Measurements from ENCODE around the gene MYO5A.

MYO5A gene

GRCh38 chr15:52383100-52383588, 145.5 kb downstream of the MYO5A start:
- 94% methylated on average over 2 of the region's 2 CpGs for WGBS
- H3K27ac ChIP-seq (ENCODE audit: low read length, poor library complexity, severe bottlenecking): no peak overlapping the region

GRCh38 chr15:52382647-52383046, 146.0 kb downstream of the MYO5A start:
- no peak for DNase-seq
- Histone ChIP-seq H3K4me2 (ENCODE audit: low read length, poor library complexity, severe bottlenecking) (no peak overlapping the region), H3K23ac (ENCODE audit: low read length in 2 of 2) (no peak overlapping the region), H3K4ac (ENCODE audit: low read depth in 1 of 2, low read length in 2 of 2) (no peak overlapping the region), H2AK5ac (ENCODE audit: low read length, severe bottlenecking) (no peak overlapping the region), H2BK5ac (ENCODE audit: low read depth, low read length, poor library complexity, severe bottlenecking) (no peak overlapping the region), H3K36me3 (ENCODE audit: control insufficient read depth in 1 of 2, insufficient read depth in 2 of 2, low read depth in 1 of 2, low read length in 2 of 2) (peaks cover 18 to 80% of the 10 kb centered on the region in 2 experiments), H3K14ac (ENCODE audit: low read length in 2 of 2) (no peak overlapping the region), H3K9ac (ENCODE audit: low read length) (no peak overlapping the region), H3K18ac (ENCODE audit: low read depth in 1 of 2, low read length in 2 of 2) (no peak overlapping the region), H4K91ac (ENCODE audit: low read length) (no peak overlapping the region), H3K4me3 (ENCODE audit: insufficient read depth in 1 of 2, low read depth in 1 of 2, low read length in 2 of 2) (no peak overlapping the region), H4K8ac (ENCODE audit: low read length) (no peak overlapping the region), H2BK15ac (ENCODE audit: low read depth, poor library complexity, severe bottlenecking) (no peak overlapping the region), H2BK120ac (ENCODE audit: low read depth, low read length) (peak overlapping the region; percentile 58), H3K9me3 (ENCODE audit: control insufficient read depth, low read length) (no peaks in the 10 kb centered on the region), H3K27me3 (ENCODE audit: control insufficient read depth in 1 of 2, insufficient read depth in 1 of 2, low read length in 2 of 2) (no peaks in the 10 kb centered on the region), H3K79me1 (replicated peaks; ENCODE audit: low read length, poor library complexity, severe bottlenecking) (peaks cover 4% of the 10 kb centered on the region), H2BK12ac (ENCODE audit: low read length in 2 of 2) (no peak overlapping the region), H3K27ac (ENCODE audit: low read length, poor library complexity, severe bottlenecking) (no peak overlapping the region), H3K4me1 (ENCODE audit: control insufficient read depth, insufficient read depth, low read depth, low read length) (peaks cover 4% of the 10 kb centered on the region), H2AFZ (ENCODE audit: low read depth, low read length) (no peak overlapping the region)
- 100% methylated on average over 1 of the region's 1 CpG for WGBS

More at GRCh38 chr15:52383100-52383588, 145.5 kb downstream of the MYO5A start:
- peaks cover 4% of the 10 kb centered on the region for H3K4me1 ChIP-seq (ENCODE audit: control insufficient read depth, insufficient read depth, low read depth, low read length)
- no peak overlapping the region for H4K8ac ChIP-seq (ENCODE audit: low read length)
- peaks cover 4% of the 10 kb centered on the region for H3K79me1 ChIP-seq (replicated peaks; ENCODE audit: low read length, poor library complexity, severe bottlenecking)
- peaks cover 18 to 82% of the 10 kb centered on the region in 2 experiments for H3K36me3 ChIP-seq (ENCODE audit: control insufficient read depth in 1 of 2, insufficient read depth in 2 of 2, low read depth in 1 of 2, low read length in 2 of 2)
- H3K18ac ChIP-seq (ENCODE audit: low read depth in 1 of 2, low read length in 2 of 2): no peak overlapping the region
- no peak overlapping the region for H2AK5ac ChIP-seq (ENCODE audit: low read length, severe bottlenecking)
- no peak overlapping the region for H2BK120ac ChIP-seq (ENCODE audit: low read depth, low read length)
- no peak overlapping the region for H3K23ac ChIP-seq (ENCODE audit: low read length in 2 of 2)
- H3K27me3 ChIP-seq (ENCODE audit: control insufficient read depth in 1 of 2, insufficient read depth in 1 of 2, low read length in 2 of 2): no peaks in the 10 kb centered on the region
- no peak overlapping the region for H2AFZ ChIP-seq (ENCODE audit: low read depth, low read length)
- H3K9me3 ChIP-seq (ENCODE audit: control insufficient read depth, low read length): no peaks in the 10 kb centered on the region
- H3K14ac ChIP-seq (ENCODE audit: low read length in 2 of 2): no peak overlapping the region
- no peak overlapping the region for H3K9ac ChIP-seq (ENCODE audit: low read length)
- H3K4me2 ChIP-seq (ENCODE audit: low read length, poor library complexity, severe bottlenecking): no peak overlapping the region
- H3K4ac ChIP-seq (ENCODE audit: low read depth in 1 of 2, low read length in 2 of 2): no peak overlapping the region
- no peak for DNase-seq
- no peak overlapping the region for H2BK5ac ChIP-seq (ENCODE audit: low read depth, low read length, poor library complexity, severe bottlenecking)
- H2BK15ac ChIP-seq (ENCODE audit: low read depth, poor library complexity, severe bottlenecking): no peak overlapping the region
- no peak overlapping the region for H2BK12ac ChIP-seq (ENCODE audit: low read length in 2 of 2)
- no peak overlapping the region for H4K91ac ChIP-seq (ENCODE audit: low read length)
- no peak overlapping the region for H3K4me3 ChIP-seq (ENCODE audit: insufficient read depth in 1 of 2, low read depth in 1 of 2, low read length in 2 of 2)

GRCh38 chr15:52379395-52380106, 149.1 kb downstream of the MYO5A start:
- Histone ChIP-seq H3K14ac (ENCODE audit: low read length in 2 of 2) (no peak overlapping the region), H4K8ac (ENCODE audit: low read length) (no peak overlapping the region), H4K91ac (ENCODE audit: low read length) (no peak overlapping the region), H3K36me3 (ENCODE audit: control insufficient read depth in 1 of 2, insufficient read depth in 2 of 2, low read depth in 1 of 2, low read length in 2 of 2) (peaks cover 26 to 93% of the 10 kb centered on the region in 2 experiments), H3K18ac (ENCODE audit: low read depth in 1 of 2, low read length in 2 of 2) (no peak overlapping the region), H3K79me1 (replicated peaks; ENCODE audit: low read length, poor library complexity, severe bottlenecking) (peaks cover 4% of the 10 kb centered on the region), H2BK120ac (ENCODE audit: low read depth, low read length) (no peak overlapping the region), H3K23ac (ENCODE audit: low read length in 2 of 2) (no peak overlapping the region), H2AFZ (ENCODE audit: low read depth, low read length) (no peak overlapping the region), H3K4ac (ENCODE audit: low read depth in 1 of 2, low read length in 2 of 2) (no peak overlapping the region), H3K27me3 (ENCODE audit: control insufficient read depth in 1 of 2, insufficient read depth in 1 of 2, low read length in 2 of 2) (no peaks in the 10 kb centered on the region), H2BK15ac (ENCODE audit: low read depth, poor library complexity, severe bottlenecking) (no peak overlapping the region), H3K9me3 (ENCODE audit: control insufficient read depth, low read length) (peaks cover 4% of the 10 kb centered on the region), H3K4me3 (ENCODE audit: insufficient read depth in 1 of 2, low read depth in 1 of 2, low read length in 2 of 2) (no peak overlapping the region), H3K9ac (ENCODE audit: low read length) (no peak overlapping the region), H3K4me1 (ENCODE audit: control insufficient read depth, insufficient read depth, low read depth, low read length) (peaks cover 4% of the 10 kb centered on the region), H2BK5ac (ENCODE audit: low read depth, low read length, poor library complexity, severe bottlenecking) (no peak overlapping the region), H2AK5ac (ENCODE audit: low read length, severe bottlenecking) (no peak overlapping the region), H3K4me2 (ENCODE audit: low read length, poor library complexity, severe bottlenecking) (no peak overlapping the region), H2BK12ac (ENCODE audit: low read length in 2 of 2) (no peak overlapping the region), H3K27ac (ENCODE audit: low read length, poor library complexity, severe bottlenecking) (no peak overlapping the region)
- WGBS: 95% methylated on average over 14 of the region's 14 CpGs
- DNase-seq: no peak

GRCh38 chr15:52378746-52379394, 149.8 kb downstream of the MYO5A start:
- Histone ChIP-seq H3K9ac (ENCODE audit: low read length) (no peak overlapping the region), H3K27me3 (ENCODE audit: control insufficient read depth in 1 of 2, insufficient read depth in 1 of 2, low read length in 2 of 2) (no peaks in the 10 kb centered on the region), H2AK5ac (ENCODE audit: low read length, severe bottlenecking) (no peak overlapping the region), H3K4me1 (ENCODE audit: control insufficient read depth, insufficient read depth, low read depth, low read length) (peaks cover 4% of the 10 kb centered on the region), H3K79me1 (replicated peaks; ENCODE audit: low read length, poor library complexity, severe bottlenecking) (peaks cover 4% of the 10 kb centered on the region), H3K18ac (ENCODE audit: low read depth in 1 of 2, low read length in 2 of 2) (no peak overlapping the region), H2BK5ac (ENCODE audit: low read depth, low read length, poor library complexity, severe bottlenecking) (no peak overlapping the region), H3K36me3 (ENCODE audit: control insufficient read depth in 1 of 2, insufficient read depth in 2 of 2, low read depth in 1 of 2, low read length in 2 of 2) (peaks cover 26 to 93% of the 10 kb centered on the region in 2 experiments), H3K14ac (ENCODE audit: low read length in 2 of 2) (no peak overlapping the region), H3K4me3 (ENCODE audit: insufficient read depth in 1 of 2, low read depth in 1 of 2, low read length in 2 of 2) (no peak overlapping the region), H3K4ac (ENCODE audit: low read depth in 1 of 2, low read length in 2 of 2) (no peak overlapping the region), H3K4me2 (ENCODE audit: low read length, poor library complexity, severe bottlenecking) (no peak overlapping the region), H2BK15ac (ENCODE audit: low read depth, poor library complexity, severe bottlenecking) (no peak overlapping the region), H4K91ac (ENCODE audit: low read length) (no peak overlapping the region), H3K23ac (ENCODE audit: low read length in 2 of 2) (no peak overlapping the region), H3K27ac (ENCODE audit: low read length, poor library complexity, severe bottlenecking) (no peak overlapping the region), H3K9me3 (ENCODE audit: control insufficient read depth, low read length) (peaks cover 9% of the 10 kb centered on the region), H2BK120ac (ENCODE audit: low read depth, low read length) (no peak overlapping the region), H4K8ac (ENCODE audit: low read length) (no peak overlapping the region), H2AFZ (ENCODE audit: low read depth, low read length) (no peak overlapping the region), H2BK12ac (ENCODE audit: low read length in 2 of 2) (no peak overlapping the region)
- no peak for DNase-seq
- 98% methylated on average over 5 of the region's 6 CpGs for WGBS

Measured in mesenchymal stem cell (in vitro differentiated cells and primary cell).